GM12891 (cell line): ENCODE measurements around the gene NPHP1.
"Not testable (repeated sequence)": the region's sequence is repeated elsewhere in the genome, so short reads cannot be mapped to it uniquely, and the experiment has no call there.

ENCODE experiments used
- POLR2A ChIP-seq: IDR thresholded peaks from 2 replicates; pipeline ENCODE4 v1.6.1; 2011; ENCODE audit warnings: low read depth, low read length, control low read depth
- POLR2AphosphoS5 ChIP-seq: IDR thresholded peaks from 2 replicates; pipeline ENCODE4 v1.6.1; 2011; ENCODE audit warnings: low read depth, low read length, control low read depth
- SPI1 ChIP-seq: IDR thresholded peaks from 2 replicates; pipeline ENCODE4 v1.6.1; 2011; ENCODE audit warnings: low read depth, low read length, control low read depth
- TAF1 ChIP-seq: IDR thresholded peaks from 2 replicates; pipeline ENCODE4 v1.6.1; 2011; ENCODE audit warnings: low read depth, low read length, control low read depth

GRCh38 chr2:110245488-110246435, 40.9 kb upstream of the NPHP1 start:
- TF ChIP-seq TAF1, POLR2A, POLR2AphosphoS5, SPI1: not testable (repeated sequence)
